GM10847 (cell line): Measurements from ENCODE around the gene HNRNPR.

ENCODE experiments used
- POLR2A ChIP-seq: IDR thresholded peaks from 2 replicates; pipeline ENCODE4 v1.6.1; 2011; ENCODE audit not compliant: insufficient read length; ENCODE audit errors: extremely low read depth

HNRNPR gene

GRCh38 chr1:23370709-23371584 lies 26.9 kb upstream of the HNRNPR start:
- no peak for TF ChIP-seq POLR2A

DNA sequence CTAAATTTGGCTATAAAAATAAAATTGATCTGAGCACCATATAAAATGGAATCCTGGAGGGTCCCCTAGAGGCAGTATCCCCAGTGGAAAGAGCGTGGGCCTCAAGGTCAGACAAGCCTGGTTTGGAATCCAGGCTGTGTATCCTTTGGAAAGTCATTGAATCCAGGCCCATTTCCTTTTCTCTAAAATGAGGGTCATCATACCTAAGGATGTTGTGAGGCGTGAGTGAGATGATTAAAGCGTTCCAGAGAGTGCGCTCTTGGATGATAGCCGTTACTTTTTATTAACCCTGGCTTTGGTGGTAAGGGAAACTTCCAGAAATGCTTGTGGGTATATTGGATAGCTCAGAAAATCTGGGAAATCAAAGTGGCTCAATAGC lies 26.2 kb upstream of the HNRNPR start:
- no peak for TF ChIP-seq POLR2A

GRCh38 chr1:23369335-23370013 lies 25.4 kb upstream of the HNRNPR start, which contains the start of gene ZNF436:
ZNF436 (minus strand) TSS chr1:23369836; CDS start chr1:23368005, 1,831 bp downstream.
- no peak for TF ChIP-seq POLR2A

DNA sequence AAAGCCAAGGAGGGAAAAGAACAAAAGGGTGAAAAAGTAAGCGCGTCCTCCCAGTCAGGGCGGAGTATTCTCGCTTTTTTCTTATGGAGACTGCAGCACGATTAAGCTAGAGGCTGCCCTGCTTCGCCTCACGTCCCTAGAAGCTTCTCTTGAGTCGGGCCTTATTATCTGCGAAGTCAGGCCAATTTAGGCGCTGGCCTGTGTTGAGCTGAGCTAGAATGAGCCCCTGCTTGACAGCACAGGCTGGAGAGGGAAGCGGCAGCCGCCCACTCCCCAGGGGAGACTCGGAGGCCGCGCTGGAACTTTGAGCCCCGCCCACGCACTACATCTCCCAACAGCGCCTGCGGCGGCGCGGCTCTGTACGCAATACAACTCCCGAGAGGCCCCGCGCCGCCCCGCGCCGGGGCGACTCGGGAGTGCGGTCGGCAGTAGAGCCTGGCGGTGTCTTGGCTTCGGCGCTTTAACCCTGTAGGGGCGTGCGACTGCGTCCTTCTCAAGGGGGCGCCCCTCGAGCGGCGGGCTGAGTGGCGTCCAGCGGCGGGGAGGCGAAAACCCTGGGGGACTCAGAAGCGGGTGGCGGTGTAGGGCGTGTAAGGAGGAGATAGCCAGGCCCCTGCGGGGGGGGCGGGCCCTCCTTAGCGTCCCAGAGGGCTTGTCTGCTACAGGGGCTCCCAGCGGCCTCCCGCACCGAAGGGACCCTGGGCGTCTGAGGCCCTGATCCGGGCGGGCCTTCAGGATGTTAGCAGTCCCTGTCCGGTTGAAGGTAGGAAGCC lies 24.7 kb upstream of the HNRNPR start:
- TF ChIP-seq POLR2A, result peak; percentile 64

DNA sequence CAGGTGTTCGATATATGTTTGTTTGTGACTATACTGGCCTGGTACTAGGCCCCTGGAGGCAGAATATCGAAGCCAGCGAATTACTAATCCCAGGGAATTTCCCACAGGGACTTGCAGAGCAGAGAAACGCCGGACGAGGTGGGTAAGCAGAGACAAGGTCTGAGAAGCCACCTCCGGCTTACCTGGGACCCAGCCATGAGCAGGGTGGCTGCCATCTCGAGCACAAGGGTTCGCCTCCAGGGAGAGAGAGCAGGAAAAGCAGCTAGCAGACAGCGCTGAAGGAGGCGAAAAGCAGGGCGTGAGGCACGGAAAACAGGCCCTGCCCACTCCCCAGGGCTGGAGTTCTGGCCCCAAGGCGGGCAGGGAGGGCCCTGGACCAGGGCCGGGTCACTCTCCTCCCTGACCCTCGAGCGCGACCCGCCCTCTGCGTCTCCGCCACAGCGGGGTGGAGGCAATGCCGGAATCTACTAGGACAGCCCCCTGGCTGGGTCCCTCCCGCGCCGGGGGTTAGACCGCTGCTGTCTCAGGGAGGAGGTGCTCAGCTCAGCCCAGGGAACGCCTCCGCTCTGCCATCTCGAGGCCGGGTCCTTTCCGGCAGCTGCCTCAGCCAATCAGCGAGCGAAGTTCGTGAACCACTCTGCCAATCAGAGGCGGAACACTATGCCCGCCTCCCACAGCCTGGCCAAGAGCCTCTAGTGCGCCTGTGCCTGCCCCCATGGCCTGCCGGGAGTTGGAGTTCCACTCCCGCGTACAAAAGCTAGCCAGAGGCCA lies 23.9 kb upstream of the HNRNPR start:
- peak; percentile 48 for TF ChIP-seq POLR2A

- TF ChIP-seq POLR2A, result no peak
These were observed 23.3 kb upstream of the HNRNPR start for GRCh38 chr1:23367451-23367790.

GRCh38 chr1:23366598-23366997 lies 22.5 kb upstream of the HNRNPR start:
- no peak for TF ChIP-seq POLR2A

GRCh38 chr1:23366146-23366545 lies 22.1 kb upstream of the HNRNPR start:
- TF ChIP-seq POLR2A, result no peak

DNA sequence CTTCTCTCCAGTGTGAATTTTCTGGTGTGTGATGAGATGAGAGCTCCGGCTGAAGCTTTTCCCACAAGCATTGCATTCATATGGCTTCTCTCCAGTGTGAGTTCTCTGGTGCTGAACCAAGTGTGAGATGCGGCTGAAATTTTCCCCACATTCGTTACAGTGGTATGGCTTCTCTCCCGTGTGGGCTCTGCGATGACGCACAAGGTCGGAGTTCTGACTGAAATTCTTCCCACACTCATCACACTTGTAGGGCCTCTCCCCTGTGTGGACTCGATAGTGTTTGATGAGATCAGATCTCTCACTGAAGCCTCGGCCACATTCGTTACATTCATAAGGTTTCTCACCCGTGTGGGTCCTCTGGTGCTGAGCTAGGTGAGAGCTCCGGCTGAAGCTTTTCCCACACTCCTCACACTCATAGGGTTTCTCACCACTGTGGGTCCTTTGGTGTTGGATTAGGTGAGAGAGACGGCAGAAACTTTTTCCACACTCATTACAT lies 18.2 kb upstream of the HNRNPR start:
- no peak for TF ChIP-seq POLR2A

DNA sequence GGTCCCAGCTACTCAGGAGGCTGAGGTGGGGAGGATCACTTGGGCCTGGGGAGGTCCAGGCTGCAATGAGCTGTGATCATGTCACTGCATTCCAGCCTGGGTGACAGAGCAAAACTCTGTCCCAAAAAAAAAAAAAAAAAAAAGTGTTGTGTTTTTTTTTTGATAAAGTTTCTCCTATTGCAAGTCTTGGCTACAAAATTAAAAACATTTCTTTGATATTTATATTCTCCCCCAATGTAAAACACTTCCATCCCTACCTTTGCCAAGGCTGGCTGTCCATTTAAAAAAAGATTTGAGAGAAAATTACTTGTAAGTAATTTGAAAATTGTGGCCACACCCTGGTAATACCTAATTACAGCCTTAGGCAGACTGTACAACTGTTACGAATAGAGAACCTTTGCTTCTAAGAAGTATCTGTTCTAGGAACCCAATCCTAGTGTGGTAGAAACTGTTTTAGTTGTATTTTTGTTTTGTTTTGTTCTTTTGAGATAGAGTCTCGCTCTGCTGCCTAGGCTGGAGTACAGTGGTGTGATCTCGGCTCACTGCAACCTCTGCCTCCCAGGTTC lies 14.3 kb upstream of the HNRNPR start:
- no peak for TF ChIP-seq POLR2A

DNA sequence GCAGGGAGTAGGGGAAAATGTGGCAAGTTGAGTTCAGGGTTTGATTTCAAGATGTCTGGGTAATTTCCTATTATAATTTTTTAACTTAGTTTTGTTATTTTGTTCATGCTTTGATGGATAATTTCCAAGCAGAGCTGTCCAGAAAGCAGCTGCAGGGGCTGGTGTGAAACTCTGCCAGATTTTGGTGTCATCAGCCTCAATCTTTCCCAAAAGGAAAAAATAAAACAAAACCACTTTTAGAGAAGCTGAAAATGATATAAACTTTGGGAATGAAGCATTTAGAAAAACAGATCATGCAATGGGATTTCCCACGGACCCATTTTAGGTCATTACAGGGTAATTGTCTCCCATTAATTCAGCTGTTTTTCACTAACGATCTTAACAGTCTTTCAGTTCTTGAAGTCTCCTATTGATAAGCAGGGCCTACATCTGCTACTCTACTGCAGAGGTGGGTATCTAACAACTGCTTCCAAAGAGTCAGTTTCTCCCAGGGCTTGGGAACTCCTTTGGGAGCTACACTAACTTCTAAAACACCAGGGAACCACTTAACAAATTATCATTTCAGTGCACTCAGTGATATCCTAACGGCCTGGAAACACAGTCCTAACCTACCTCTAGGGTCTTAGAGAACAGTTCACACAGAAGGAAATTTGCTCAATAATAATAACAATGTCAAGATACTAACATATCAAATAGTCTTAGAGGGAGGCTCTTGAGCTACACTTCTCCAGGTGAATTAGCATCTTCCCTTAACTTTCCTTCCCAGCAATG lies 13.2 kb upstream of the HNRNPR start:
- TF ChIP-seq POLR2A, result no peak

DNA sequence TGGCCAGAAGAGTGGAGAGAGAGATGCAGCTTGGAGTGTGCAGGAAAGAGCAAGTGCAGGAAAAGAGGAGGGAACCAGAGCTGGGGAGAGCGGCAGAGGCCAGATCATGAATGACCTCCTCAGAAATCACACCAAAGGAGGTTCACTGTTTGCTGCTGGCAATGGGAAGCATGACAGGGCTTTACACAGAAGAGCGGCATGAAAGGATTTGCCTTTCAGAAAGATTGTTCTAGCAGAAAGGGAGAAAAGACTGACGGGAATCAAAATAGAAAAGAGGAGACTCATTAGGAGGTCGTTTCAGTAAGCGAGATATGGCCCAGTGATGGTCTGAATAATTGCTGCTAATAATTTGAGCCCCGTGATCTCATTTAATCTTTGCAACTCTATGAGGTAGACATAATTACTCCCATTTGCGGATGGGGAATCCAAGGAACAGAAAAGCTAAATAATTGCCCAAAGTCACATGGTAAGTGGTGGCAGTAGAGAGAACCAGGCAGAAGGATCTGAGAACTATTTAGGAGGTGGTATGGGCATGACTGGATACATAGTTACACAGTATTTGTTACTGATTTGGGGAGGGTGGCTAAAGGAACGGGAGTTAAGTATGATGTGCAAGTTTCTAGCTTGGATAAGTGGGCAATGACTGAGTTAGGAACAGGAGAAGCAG lies 12.5 kb upstream of the HNRNPR start:
- TF ChIP-seq POLR2A, result no peak

- no peak for TF ChIP-seq POLR2A
These were observed 10.2 kb upstream of the HNRNPR start for GRCh38 chr1:23354245-23354644.
